Upper lobe of left lung (tissue), 6 donors: ENCODE results near the gene NXPE4. TPM values are rescaled to one million over a fixed set of nuclear protein-coding genes. Genes with fewer than 3 reads are reported as not detected.

Experiments used
- ATAC-seq, 2 donors: fragments of 200-7000 bp; cut with Tn5 transposase; one replicate each; pipeline ENCODE4 v1.9.1; 2022; ENCODE audit warnings: mild to moderate bottlenecking in 2 of 2, moderate library complexity in 2 of 2; ENCODE audit not compliant: low FRiP score in 2 of 2
- DNase-seq, 2 donors: peaks; one replicate each; pipeline ENCODE4 v3.0.0-alpha.2; 2019 to 2020
- H3K27ac ChIP-seq, 4 donors: fragments of 200-600 bp; sonication (generic); one replicate each; pipeline ENCODE4 v1.5.1; 2016 to 2019
- H3K27me3 ChIP-seq, 4 donors: fragments of 200-600 bp; sonication (generic); one replicate each; pipeline ENCODE4 v1.5.1; 2017 to 2019
- H3K36me3 ChIP-seq, 4 donors: fragments of 200-600 bp; sonication (generic); one replicate each; pipeline ENCODE4 v1.5.1; 2016 to 2019
- H3K4me1 ChIP-seq, 4 donors: fragments of 200-600 bp; sonication (generic); one replicate each; pipeline ENCODE4 v1.5.1; 2018 to 2019
- H3K4me3 ChIP-seq, 4 donors: fragments of 200-600 bp; sonication (generic); one replicate each; pipeline ENCODE4 v1.5.1; 2017 to 2019; ENCODE audit warnings: mild to moderate bottlenecking in 2 of 4, moderate library complexity in 1 of 4
- H3K9me3 ChIP-seq, 4 donors: fragments of 200-600 bp; sonication (generic); one replicate each; pipeline ENCODE4 v1.5.1; 2018 to 2019
- CTCF ChIP-seq, 6 experiments: fragments of 450-650 bp in 4 of 6; fragments of 200-600 bp in 2 of 6; sonication (generic) in 2 of 6; IDR thresholded peaks; one replicate each; pipeline ENCODE4 v1.5.1; 2016 to 2019; ENCODE audit warnings: antibody characterized with exemption in 6 of 6
- EP300 ChIP-seq, 4 donors: sonication (generic); formaldehyde crosslinking; IDR thresholded peaks; one replicate each; pipeline ENCODE4 v1.5.1; 2017; ENCODE audit warnings: antibody characterized with exemption in 4 of 4, control low read depth in 2 of 4
- POLR2A ChIP-seq, 4 donors: fragments of 450-650 bp; IDR thresholded peaks; one replicate each; pipeline ENCODE4 v1.5.1; 2016 to 2017; ENCODE audit warnings: antibody characterized with exemption in 4 of 4, mild to moderate bottlenecking in 2 of 4
- POLR2AphosphoS5 ChIP-seq, 2 donors: sonication (generic); formaldehyde crosslinking; IDR thresholded peaks; one replicate each; pipeline ENCODE4 v1.5.1; 2017; ENCODE audit warnings: antibody characterized with exemption in 2 of 2
- WGBS, 2 donors: methylation state at CpG; one replicate each; pipeline ENCODE4 v1.1.5; 2017 to 2018; 5-methylcytosine and 5-hydroxymethylcytosine counted together
- total RNA-seq, 6 donors: library from RNA; depleted of rRNA in 4 of 6; stranded (reverse); fragments of >200 nt in 4 of 6; gene quantifications; one replicate each; pipeline versions ENCODE4 v1.1.0 to v1.2.1, GENCODE V29; 2016 to 2021
- donor health status: DM: no; HTN: no; CAD: no; lungs with moderate emphysema.
- donor health status: DM: no; HTN: yes; CAD: no; lungs with severe emphysema.

The NXPE4 gene
- total RNA-seq, 6 donors from 2014 or later = 0.13 TPM; not detected in 5

GRCh38 chr11:114622858-114623257 is 27.3 kb upstream of the NXPE4 start:
- 89 to 90% methylated on average over 11 of the region's 11 CpGs for WGBS, 2 donors
- ATAC-seq (no peak), DNase-seq (no peak)
- H3K9me3 ChIP-seq = peaks cover 0 to 5% (median 0%) of the 10 kb centered on the region in 4 donors
- no peak overlapping the region for H3K4me3 ChIP-seq
- no peaks in the 10 kb centered on the region for H3K4me1 ChIP-seq
- H3K27ac ChIP-seq = no peak overlapping the region
- H3K27me3 ChIP-seq = no peaks in the 10 kb centered on the region
- no peaks in the 10 kb centered on the region for H3K36me3 ChIP-seq
- TF ChIP-seq POLR2AphosphoS5 (IDR thresholded peaks at IDR 0.05) (no peak), POLR2A (IDR thresholded peaks at IDR 0.05) (no peak)

GRCh38 chr11:114621950-114622809 is 26.6 kb upstream of the NXPE4 start:
- no peaks in the 10 kb centered on the region for H3K4me1 ChIP-seq
- TF ChIP-seq CTCF (IDR thresholded peaks at IDR 0.05) = no peak
- no peak for TF ChIP-seq POLR2AphosphoS5 (IDR thresholded peaks at IDR 0.05)
- no peak for TF ChIP-seq EP300 (IDR thresholded peaks at IDR 0.05)
- TF ChIP-seq POLR2A (IDR thresholded peaks at IDR 0.05) = no peak
- ATAC-seq = no peak
- no peak overlapping the region for H3K4me3 ChIP-seq
- WGBS, 2 donors = 86 to 87% methylated on average over 16 of the region's 16 CpGs
- no peaks in the 10 kb centered on the region for H3K27me3 ChIP-seq
- H3K27ac ChIP-seq = no peak overlapping the region
- no peak for DNase-seq
- H3K9me3 ChIP-seq = peaks cover 0 to 5% (median 0%) of the 10 kb centered on the region in 4 donors
- no peaks in the 10 kb centered on the region for H3K36me3 ChIP-seq

- H3K27me3 ChIP-seq = no peaks in the 10 kb centered on the region
- H3K36me3 ChIP-seq = no peaks in the 10 kb centered on the region
- H3K9me3 ChIP-seq = peaks cover 0 to 5% (median 0%) of the 10 kb centered on the region in 4 donors
- H3K4me1 ChIP-seq = no peaks in the 10 kb centered on the region
- 85 to 89% methylated on average over 8 of the region's 8 CpGs for WGBS, 2 donors
- H3K4me3 ChIP-seq = no peak overlapping the region
- H3K27ac ChIP-seq = no peak overlapping the region
- no peak for DNase-seq
- no peak for ATAC-seq
- TF ChIP-seq CTCF (IDR thresholded peaks at IDR 0.05) (no peak), EP300 (IDR thresholded peaks at IDR 0.05) (no peak), POLR2AphosphoS5 (IDR thresholded peaks at IDR 0.05) (no peak), POLR2A (IDR thresholded peaks at IDR 0.05) (no peak)
Measured at GRCh38 chr11:114621072-114621471, 25.5 kb upstream of the NXPE4 start.

- Histone ChIP-seq H3K36me3 (no peaks in the 10 kb centered on the region), H3K4me3 (no peak overlapping the region), H3K4me1 (no peaks in the 10 kb centered on the region), H3K27me3 (no peaks in the 10 kb centered on the region), H3K27ac (no peak overlapping the region), H3K9me3 (peaks cover 0 to 5% (median 0%) of the 10 kb centered on the region in 4 donors)
- DNase-seq = no peak
- no peak for TF ChIP-seq EP300 (IDR thresholded peaks at IDR 0.05)
- no peak for TF ChIP-seq POLR2A (IDR thresholded peaks at IDR 0.05)
- TF ChIP-seq CTCF (IDR thresholded peaks at IDR 0.05) = no peak
- no peak for TF ChIP-seq POLR2AphosphoS5 (IDR thresholded peaks at IDR 0.05)
- 77 to 85% methylated on average over 10 of the region's 10 CpGs for WGBS, 2 donors
- no peak for ATAC-seq
Measured at GRCh38 chr11:114619659-114620173, 24.1 kb upstream of the NXPE4 start.

GRCh38 chr11:114618139-114618538 is 22.6 kb upstream of the NXPE4 start:
- ATAC-seq = no peak
- DNase-seq = no peak
- Histone ChIP-seq H3K9me3 (no peaks in the 10 kb centered on the region), H3K36me3 (no peaks in the 10 kb centered on the region), H3K27ac (no peak overlapping the region), H3K27me3 (no peaks in the 10 kb centered on the region), H3K4me1 (no peaks in the 10 kb centered on the region), H3K4me3 (no peak overlapping the region)
- TF ChIP-seq EP300 (IDR thresholded peaks at IDR 0.05) (no peak), POLR2AphosphoS5 (IDR thresholded peaks at IDR 0.05) (no peak), CTCF (IDR thresholded peaks at IDR 0.05) (no peak), POLR2A (IDR thresholded peaks at IDR 0.05) (no peak)
- WGBS, 2 donors = 92 to 95% methylated on average over 5 of the region's 5 CpGs
